MM.1S (cell line): ENCODE data around the gene FHIT.

Source experiments
- CTCF ChIP-seq: fragments of 300-600 bp; sonication (generic); IDR thresholded peaks from 2 replicates; pipeline ENCODE4 v1.5.1; 2016; ENCODE audit warnings: antibody characterized with exemption, low read length, mixed read lengths
- EZH2phosphoT487 ChIP-seq: fragments of 300-600 bp; sonication (generic); IDR thresholded peaks from 2 replicates; pipeline ENCODE4 v1.6.1; 2018; ENCODE audit warnings: antibody characterized with exemption, low read length

- TF ChIP-seq CTCF (no peak), EZH2phosphoT487 (no peak)
Observed at GRCh38 chr3:59904296-59904695, 1347.0 kb downstream of the FHIT start.
